ENCODE measurements around the gene TMEM161A.

TMEM161A gene

GRCh38 chr19:19123386-19123785 is 14.9 kb downstream of the TMEM161A start:
- no peak for DNase-seq (ENCODE audit: low read depth)
- TF ChIP-seq, protein P1, sequence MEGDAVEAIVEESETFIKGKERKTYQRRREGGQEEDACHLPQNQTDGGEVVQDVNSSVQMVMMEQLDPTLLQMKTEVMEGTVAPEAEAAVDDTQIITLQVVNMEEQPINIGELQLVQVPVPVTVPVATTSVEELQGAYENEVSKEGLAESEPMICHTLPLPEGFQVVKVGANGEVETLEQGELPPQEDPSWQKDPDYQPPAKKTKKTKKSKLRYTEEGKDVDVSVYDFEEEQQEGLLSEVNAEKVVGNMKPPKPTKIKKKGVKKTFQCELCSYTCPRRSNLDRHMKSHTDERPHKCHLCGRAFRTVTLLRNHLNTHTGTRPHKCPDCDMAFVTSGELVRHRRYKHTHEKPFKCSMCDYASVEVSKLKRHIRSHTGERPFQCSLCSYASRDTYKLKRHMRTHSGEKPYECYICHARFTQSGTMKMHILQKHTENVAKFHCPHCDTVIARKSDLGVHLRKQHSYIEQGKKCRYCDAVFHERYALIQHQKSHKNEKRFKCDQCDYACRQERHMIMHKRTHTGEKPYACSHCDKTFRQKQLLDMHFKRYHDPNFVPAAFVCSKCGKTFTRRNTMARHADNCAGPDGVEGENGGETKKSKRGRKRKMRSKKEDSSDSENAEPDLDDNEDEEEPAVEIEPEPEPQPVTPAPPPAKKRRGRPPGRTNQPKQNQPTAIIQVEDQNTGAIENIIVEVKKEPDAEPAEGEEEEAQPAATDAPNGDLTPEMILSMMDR (conservative IDR thresholded peaks at IDR 0.05; ENCODE audit: control insufficient read depth, insufficient read depth, low read depth, low read length): no peak
- H3K4me3 ChIP-seq (ENCODE audit: control insufficient read depth, low read depth, low read length): no peak overlapping the region

DNA sequence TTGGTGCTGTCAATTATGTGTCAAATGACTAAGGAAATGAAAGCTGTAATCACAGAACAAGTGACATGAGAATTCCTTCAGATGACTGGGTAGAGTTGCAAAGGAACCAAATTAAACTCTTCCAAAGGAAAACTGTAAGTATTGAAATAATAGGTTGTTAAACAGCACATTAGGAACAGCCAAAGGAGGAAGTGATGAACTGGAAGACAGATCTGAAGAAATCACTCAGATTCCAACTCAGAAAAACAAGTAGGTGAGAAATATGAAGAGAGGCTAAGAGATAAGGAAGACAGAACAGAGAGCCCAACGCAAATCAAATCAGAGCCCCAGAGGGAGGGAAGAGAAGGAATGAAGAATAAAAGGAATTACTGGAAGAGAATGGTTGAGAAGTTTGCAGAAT is 15.4 kb downstream of the TMEM161A start:
- H3K4me3 ChIP-seq (ENCODE audit: control insufficient read depth, low read depth, low read length): no peak overlapping the region
- TF ChIP-seq, protein P1 (conservative IDR thresholded peaks at IDR 0.05; ENCODE audit: control insufficient read depth, insufficient read depth, low read depth, low read length): no peak

GRCh38 chr19:19121371-19121770 is 16.9 kb downstream of the TMEM161A start:
- TF ChIP-seq, protein P1 (conservative IDR thresholded peaks at IDR 0.05; ENCODE audit: control insufficient read depth, insufficient read depth, low read depth, low read length): no peak
- H3K4me3 ChIP-seq (ENCODE audit: control insufficient read depth, low read depth, low read length): no peak overlapping the region
- DNase-seq (ENCODE audit: low read depth): no peak

More for the DNA sequence above, 15.4 kb downstream of the TMEM161A start:
- no peak for DNase-seq (ENCODE audit: low read depth)

DNA sequence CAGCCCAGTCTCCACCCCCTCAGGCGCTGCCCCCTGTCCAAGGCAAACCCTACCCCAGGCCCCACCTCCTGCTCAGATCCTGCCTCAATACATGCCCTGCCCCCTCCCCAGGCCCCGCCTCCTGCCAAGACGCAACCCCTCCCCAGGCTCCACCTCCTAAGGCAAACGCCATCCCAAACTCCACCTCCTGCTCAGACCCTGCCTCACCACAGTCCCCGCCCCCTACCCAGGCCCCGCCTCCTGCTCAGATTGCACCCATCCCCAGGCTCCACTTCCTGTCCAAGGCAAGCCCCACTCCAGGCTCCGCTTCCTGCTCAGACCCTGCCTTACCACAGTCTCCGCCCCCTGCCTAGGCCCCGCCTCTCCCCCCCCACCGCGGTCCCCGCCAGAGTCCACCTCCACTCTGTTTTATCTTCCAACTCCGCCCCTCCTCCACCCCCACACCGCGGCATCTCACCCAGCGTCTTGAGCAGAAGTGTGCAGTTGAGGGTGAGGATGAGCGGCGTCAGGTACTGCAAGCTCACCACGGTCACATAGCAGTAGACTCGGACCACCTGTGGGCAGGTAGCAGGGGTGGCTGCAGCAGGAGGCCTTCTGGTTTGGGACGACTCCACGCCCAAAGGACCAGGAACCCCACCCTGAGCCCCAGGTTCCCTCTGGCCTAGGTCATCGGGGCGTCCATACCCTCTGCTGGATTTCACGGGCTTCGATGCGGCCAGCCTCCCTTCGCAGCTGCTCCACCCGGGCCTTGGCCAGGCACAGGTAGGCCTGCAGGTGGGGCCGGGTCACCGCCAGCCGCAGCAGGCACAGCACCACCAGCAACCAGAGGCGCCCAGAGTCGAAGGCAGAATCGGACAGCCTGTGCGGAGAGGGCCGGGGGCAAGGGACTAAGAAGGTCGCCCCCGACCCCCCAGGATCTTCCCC is 17.7 kb downstream of the TMEM161A start:
- TF ChIP-seq, protein P1 (conservative IDR thresholded peaks at IDR 0.05; ENCODE audit: control insufficient read depth, insufficient read depth, low read depth, low read length): no peak
- H3K4me3 ChIP-seq (ENCODE audit: control insufficient read depth, low read depth, low read length): no peak overlapping the region
- DNase-seq (ENCODE audit: low read depth): peak; percentile 71

DNA sequence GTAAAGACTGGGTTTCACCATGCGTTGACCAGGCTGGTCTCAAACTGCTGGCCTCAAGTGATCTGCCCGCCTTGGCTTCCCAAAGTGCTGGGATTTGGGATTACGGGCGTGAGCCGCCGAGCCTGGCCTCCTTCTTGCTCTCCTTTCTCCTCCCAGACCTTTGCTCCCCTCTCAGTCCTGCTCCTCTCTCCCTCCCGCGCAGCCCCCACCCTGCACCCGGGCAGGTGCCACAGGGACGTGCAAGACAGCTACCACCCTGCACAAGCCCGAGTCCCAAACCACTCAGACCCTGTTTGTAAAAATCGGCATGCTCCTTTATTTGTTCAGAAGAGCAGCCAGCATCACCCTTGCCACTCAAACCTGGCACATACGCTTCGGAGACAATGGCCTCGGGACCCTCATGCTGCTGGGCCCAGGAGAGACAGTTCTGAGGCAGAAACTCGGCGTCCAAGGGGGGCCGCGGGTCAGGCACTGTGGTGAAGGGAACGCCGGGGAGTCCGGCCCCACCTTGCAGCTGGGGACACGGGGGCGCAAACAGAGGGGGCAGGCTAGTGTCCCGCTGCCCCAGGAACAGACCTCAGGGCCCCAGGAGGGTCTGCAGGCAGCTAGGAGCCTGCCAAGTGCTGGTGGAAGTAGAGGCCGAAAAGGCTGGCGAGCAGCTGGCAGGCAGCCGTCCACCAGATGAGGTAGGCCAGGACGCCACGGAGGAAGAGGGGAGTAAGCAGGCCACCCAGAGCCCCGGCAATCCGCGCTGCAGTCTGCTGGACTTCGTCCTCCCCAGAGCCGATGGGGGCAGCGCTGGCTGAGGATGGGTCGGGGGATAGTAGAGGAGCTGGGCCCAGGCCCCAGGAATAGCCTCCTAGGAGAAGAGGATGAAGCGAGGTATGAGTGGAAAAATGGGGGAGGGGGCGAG is 18.7 kb downstream of the TMEM161A start:
- H3K4me3 ChIP-seq (ENCODE audit: control insufficient read depth, low read depth, low read length): no peak overlapping the region
- TF ChIP-seq, protein P1 (conservative IDR thresholded peaks at IDR 0.05; ENCODE audit: control insufficient read depth, insufficient read depth, low read depth, low read length): no peak
- no peak for DNase-seq (ENCODE audit: low read depth)

- peak; percentile 25 for DNase-seq (ENCODE audit: low read depth)
- H3K4me3 ChIP-seq (ENCODE audit: control insufficient read depth, low read depth, low read length): no peak overlapping the region
- TF ChIP-seq, protein P1 (conservative IDR thresholded peaks at IDR 0.05; ENCODE audit: control insufficient read depth, insufficient read depth, low read depth, low read length): peak; percentile 57
These were observed 22.3 kb downstream of the TMEM161A start for GRCh38 chr19:19115954-19116353.

All from fibroblast of mammary gland (primary cell).